HUES6 (cell line): ENCODE measurements around the gene WNT1.

Experiments
- H3K27ac ChIP-seq: 2 replicates; pipeline ENCODE4 v1.7.0; 2013; ENCODE audit warnings: low read depth, mild to moderate bottlenecking, low read length, inconsistent platforms
- H3K27me3 ChIP-seq: 2 replicates; pipeline ENCODE4 v1.6.1; 2013; ENCODE audit warnings: low read length; ENCODE audit not compliant: control insufficient read depth, insufficient read depth
- H3K36me3 ChIP-seq: 2 replicates; pipeline ENCODE4 v1.6.1; 2013; ENCODE audit warnings: low read length; ENCODE audit not compliant: control insufficient read depth, insufficient read depth
- H3K4me1 ChIP-seq: 2 replicates; pipeline ENCODE4 v1.6.1; 2013; ENCODE audit warnings: low read length; ENCODE audit not compliant: control insufficient read depth, insufficient read depth
- H3K4me3 ChIP-seq: 2 replicates; pipeline ENCODE4 v1.5.1; 2013; ENCODE audit warnings: low read depth, low read length
- H3K9ac ChIP-seq: one replicate; pipeline ENCODE4 v1.6.1; 2013; ENCODE audit warnings: mild to moderate bottlenecking, low read length
- H3K9me3 ChIP-seq: 2 replicates; pipeline ENCODE4 v1.6.1; 2013; ENCODE audit warnings: low read depth, low read length; ENCODE audit not compliant: control insufficient read depth, insufficient read depth

WNT1 gene

GRCh38 chr12:48972952-48973483, 5.1 kb upstream of the WNT1 start:
- Histone ChIP-seq H3K4me1 (peaks cover 38% of the 10 kb centered on the region), H3K9ac (no peak overlapping the region), H3K9me3 (no peaks in the 10 kb centered on the region), H3K36me3 (no peaks in the 10 kb centered on the region), H3K4me3 (no peak overlapping the region), H3K27me3 (peaks cover 99% of the 10 kb centered on the region), H3K27ac (no peak overlapping the region)

- Histone ChIP-seq H3K27ac (no peak overlapping the region), H3K4me3 (no peak overlapping the region)
Measured at GRCh38 chr12:48973531-48973930, 4.6 kb upstream of the WNT1 start.

GRCh38 chr12:48973941-48974673, 4.0 kb upstream of the WNT1 start:
- Histone ChIP-seq H3K36me3 (no peaks in the 10 kb centered on the region), H3K9me3 (no peaks in the 10 kb centered on the region), H3K27me3 (peaks cover 99% of the 10 kb centered on the region), H3K27ac (no peak overlapping the region), H3K4me3 (no peak overlapping the region), H3K4me1 (peaks cover 35% of the 10 kb centered on the region), H3K9ac (no peak overlapping the region)

More at GRCh38 chr12:48973531-48973930, 4.6 kb upstream of the WNT1 start:
- Histone ChIP-seq H3K36me3 (no peaks in the 10 kb centered on the region), H3K4me1 (peaks cover 35% of the 10 kb centered on the region), H3K27me3 (peaks cover 99% of the 10 kb centered on the region), H3K9ac (no peak overlapping the region), H3K9me3 (no peaks in the 10 kb centered on the region)

- H3K27me3 ChIP-seq, result peaks cover 99% of the 10 kb centered on the region
- H3K4me1 ChIP-seq, result peaks cover 30% of the 10 kb centered on the region
- H3K4me3 ChIP-seq, result peak overlapping the region; percentile 65; the same call in 1 of the 2 replicates
Measured at GRCh38 chr12:48977290-48978281, 536 bp upstream of the WNT1 start.

GRCh38 chr12:48978741-48979601, 849 bp downstream of the WNT1 start:
- Histone ChIP-seq H3K9me3 (no peaks in the 10 kb centered on the region), H3K4me3 (peak overlapping the region; percentile 65), H3K36me3 (no peaks in the 10 kb centered on the region), H3K27ac (no peak overlapping the region), H3K4me1 (peaks cover 30% of the 10 kb centered on the region), H3K9ac (peak overlapping the region; percentile 2), H3K27me3 (peaks cover 97% of the 10 kb centered on the region)

More at GRCh38 chr12:48977290-48978281, 536 bp upstream of the WNT1 start:
- no peaks in the 10 kb centered on the region for H3K36me3 ChIP-seq
- no peaks in the 10 kb centered on the region for H3K9me3 ChIP-seq
- no peak overlapping the region for H3K9ac ChIP-seq
- H3K27ac ChIP-seq, result no peak overlapping the region

- H3K4me1 ChIP-seq, result peaks cover 30% of the 10 kb centered on the region
- H3K27me3 ChIP-seq, result peaks cover 97% of the 10 kb centered on the region
- H3K4me3 ChIP-seq, result peak overlapping the region; percentile 65
- H3K9me3 ChIP-seq, result no peaks in the 10 kb centered on the region
- no peak overlapping the region for H3K27ac ChIP-seq
- H3K9ac ChIP-seq, result peak overlapping the region; percentile 2
- no peaks in the 10 kb centered on the region for H3K36me3 ChIP-seq
Measured at GRCh38 chr12:48979602-48980388, 1.7 kb downstream of the WNT1 start.

- Histone ChIP-seq H3K4me3 (peak overlapping the region; percentile 65), H3K36me3 (no peaks in the 10 kb centered on the region), H3K9me3 (no peaks in the 10 kb centered on the region), H3K27ac (no peak overlapping the region), H3K4me1 (peaks cover 30% of the 10 kb centered on the region), H3K9ac (no peak overlapping the region), H3K27me3 (peaks cover 99% of the 10 kb centered on the region)
Measured at GRCh38 chr12:48980389-48980952, 2.3 kb downstream of the WNT1 start.

GRCh38 chr12:48980953-48981756, 3.0 kb downstream of the WNT1 start:
- Histone ChIP-seq H3K4me1 (peaks cover 30% of the 10 kb centered on the region), H3K9ac (peak overlapping the region; percentile 23), H3K27me3 (peaks cover 99% of the 10 kb centered on the region)

GRCh38 chr12:48981757-48982157, 3.6 kb downstream of the WNT1 start:
- H3K9me3 ChIP-seq, result no peaks in the 10 kb centered on the region
- peaks cover 30% of the 10 kb centered on the region for H3K4me1 ChIP-seq
- H3K9ac ChIP-seq, result peak overlapping the region; percentile 23
- no peaks in the 10 kb centered on the region for H3K36me3 ChIP-seq
- H3K4me3 ChIP-seq, result peak overlapping the region; percentile 65
- H3K27ac ChIP-seq, result no peak overlapping the region
- H3K27me3 ChIP-seq, result peaks cover 97% of the 10 kb centered on the region

More at GRCh38 chr12:48980953-48981756, 3.0 kb downstream of the WNT1 start:
- H3K36me3 ChIP-seq, result no peaks in the 10 kb centered on the region
- H3K27ac ChIP-seq, result no peak overlapping the region
- no peaks in the 10 kb centered on the region for H3K9me3 ChIP-seq
- H3K4me3 ChIP-seq, result peak overlapping the region; percentile 65
